Neural crest cell (in vitro differentiated cells): ENCODE data around the gene HERC5. TPM values are rescaled to one million over a fixed set of nuclear protein-coding genes. Genes with fewer than 3 reads are reported as not detected.
"Not testable (repeated sequence)": the region's sequence is repeated elsewhere in the genome, so short reads cannot be mapped to it uniquely, and the experiment has no call there.

ENCODE experiments used
- DNase-seq: peaks from one replicate; pipeline ENCODE4 v3.0.0; 2021; ENCODE audit warnings: low read depth, mixed read lengths, low spot score
- H3K27ac Mint-ChIP-seq: one replicate; pipeline ENCODE4 v1.8.0; 2021; ENCODE audit warnings: mild to moderate bottlenecking, mixed read lengths; ENCODE audit not compliant: unreplicated experiment
- H3K27me3 Mint-ChIP-seq: 2 replicates; pipeline ENCODE4 v1.8.0; 2021; ENCODE audit warnings: low read depth, mild to moderate bottlenecking, mixed read lengths
- H3K36me3 Mint-ChIP-seq: 2 replicates; pipeline ENCODE4 v1.8.0; 2021; ENCODE audit warnings: low read depth, mild to moderate bottlenecking, mixed read lengths
- H3K4me1 Mint-ChIP-seq: 2 replicates; pipeline ENCODE4 v1.8.0; 2021; ENCODE audit warnings: mixed read lengths
- H3K4me3 Mint-ChIP-seq: one replicate; pipeline ENCODE4 v1.8.0; 2021; ENCODE audit warnings: mild to moderate bottlenecking, mixed read lengths
- H3K9me3 Mint-ChIP-seq: 2 replicates; pipeline ENCODE4 v1.8.0; 2021; ENCODE audit warnings: mixed read lengths
- CTCF ChIP-seq: fragments of 200-600 bp; sonication (generic); conservative IDR thresholded peaks from 2 replicates; pipeline ENCODE4 v1.5.0; 2021; ENCODE audit warnings: antibody characterized with exemption, mild to moderate bottlenecking
- total RNA-seq: library from RNA; stranded (reverse); gene quantifications from 2 replicates; pipeline ENCODE4 v1.2.1, GENCODE V29; 2021

The HERC5 gene
- total RNA-seq, 1 donor from 2014 or later, result 1.8 TPM

DNA sequence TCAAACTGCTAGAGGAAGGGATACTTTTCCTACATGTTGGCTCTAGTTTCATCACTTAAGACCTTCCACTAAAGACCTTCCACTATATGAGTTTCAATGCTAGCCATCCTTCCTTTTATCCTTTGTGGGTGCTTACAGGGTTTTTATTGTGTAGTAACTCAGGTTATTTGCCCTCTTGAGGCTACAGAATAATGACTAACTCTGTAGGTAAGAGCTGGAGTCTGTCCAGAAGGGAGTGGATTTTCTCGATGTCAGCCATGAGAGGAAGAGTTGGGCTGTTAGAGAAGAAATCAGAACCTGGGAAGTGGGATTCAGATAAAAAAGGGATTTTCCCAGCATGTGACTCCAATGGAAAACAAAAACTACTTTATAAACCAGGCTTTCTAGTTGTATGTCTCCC, 27.5 kb upstream of the HERC5 start:
- Mint-ChIP-seq H3K27me3 (peaks cover 4% of the 10 kb centered on the region), H3K4me1 (no peaks in the 10 kb centered on the region), H3K27ac (no peak overlapping the region), H3K9me3 (peaks cover 5% of the 10 kb centered on the region), H3K4me3 (no peak overlapping the region), H3K36me3 (peaks cover 3% of the 10 kb centered on the region)
- no peak for DNase-seq
- TF ChIP-seq CTCF, result no peak

DNA sequence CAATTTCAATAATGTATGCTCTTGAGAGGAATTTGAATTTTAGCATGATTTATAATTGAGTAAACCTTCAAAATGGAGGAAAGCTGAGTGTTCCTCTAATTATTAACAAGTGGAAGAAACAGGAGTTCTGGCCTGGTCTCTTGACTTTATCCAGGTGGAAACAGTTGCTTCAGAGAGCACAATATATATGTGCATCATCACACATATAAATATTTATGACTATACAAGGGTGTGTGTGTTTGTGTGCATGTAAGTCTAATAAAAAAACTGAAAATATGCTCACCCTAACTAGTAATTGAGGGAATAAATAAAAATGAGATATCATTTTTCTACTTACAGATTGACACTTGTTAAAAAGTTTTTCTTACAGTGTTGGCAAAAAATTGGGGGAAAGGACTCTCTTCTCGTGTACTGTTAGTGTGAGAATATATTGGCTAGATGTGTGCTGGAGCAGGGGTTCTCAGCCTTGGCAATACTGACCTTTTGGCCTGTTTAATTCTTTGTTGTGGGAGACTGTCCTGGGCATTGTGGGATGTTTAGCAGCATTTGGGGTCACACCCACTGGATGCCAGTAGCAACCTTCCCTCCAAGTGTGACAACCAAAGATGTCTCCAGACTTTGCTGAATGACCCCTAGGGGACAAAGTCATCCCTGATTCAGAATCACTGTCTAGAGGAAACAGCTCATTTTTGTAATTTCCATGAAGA, 20.8 kb upstream of the HERC5 start:
- H3K27ac Mint-ChIP-seq, result no peak overlapping the region
- peaks cover 3% of the 10 kb centered on the region for H3K36me3 Mint-ChIP-seq
- H3K9me3 Mint-ChIP-seq, result peaks cover 6% of the 10 kb centered on the region
- H3K4me3 Mint-ChIP-seq, result no peak overlapping the region
- TF ChIP-seq CTCF, result no peak
- no peaks in the 10 kb centered on the region for H3K27me3 Mint-ChIP-seq
- no peak for DNase-seq
- H3K4me1 Mint-ChIP-seq, result peaks cover 18% of the 10 kb centered on the region

GRCh38 chr4:88437873-88438272, 19.0 kb upstream of the HERC5 start:
- peaks cover 18% of the 10 kb centered on the region for H3K4me1 Mint-ChIP-seq
- not testable (repeated sequence) for H3K27me3 Mint-ChIP-seq, H3K36me3 Mint-ChIP-seq, H3K4me3 Mint-ChIP-seq, DNase-seq, H3K27ac Mint-ChIP-seq
- peaks cover 11% of the 10 kb centered on the region for H3K9me3 Mint-ChIP-seq

DNA sequence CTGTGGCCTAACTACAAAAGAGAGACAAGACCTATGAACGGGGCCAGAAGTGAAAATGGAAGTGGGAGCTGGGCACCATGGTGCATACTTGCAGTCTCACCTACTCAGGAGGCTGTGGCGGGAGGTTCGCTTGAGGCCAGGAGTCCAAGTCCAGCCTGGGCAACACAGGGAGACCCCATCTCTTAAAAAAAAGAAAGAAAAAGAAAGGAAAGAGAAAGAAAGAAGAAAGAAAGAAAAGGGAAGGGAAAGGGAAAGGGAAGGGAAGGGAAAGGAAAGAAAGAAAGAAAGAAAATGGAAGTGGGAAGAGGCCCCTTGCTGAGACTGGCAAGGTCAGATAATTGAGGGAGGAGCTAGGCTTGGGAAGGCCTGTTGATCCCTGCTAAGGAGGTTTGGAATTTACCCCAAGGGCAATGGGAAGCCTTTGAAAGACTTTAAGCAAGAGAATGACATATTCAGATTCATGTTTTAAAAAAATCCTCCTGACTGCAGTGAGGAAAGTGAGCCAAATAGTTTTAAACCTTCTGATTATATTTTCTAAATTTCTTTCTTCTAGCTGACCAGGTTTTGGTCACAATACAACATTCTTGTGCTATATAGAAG, 17.7 kb upstream of the HERC5 start:
- Mint-ChIP-seq H3K36me3 (peaks cover 1% of the 10 kb centered on the region), H3K4me1 (peaks cover 18% of the 10 kb centered on the region), H3K4me3 (no peak overlapping the region), H3K27ac (no peak overlapping the region), H3K27me3 (no peaks in the 10 kb centered on the region), H3K9me3 (peaks cover 7% of the 10 kb centered on the region)
- no peak for TF ChIP-seq CTCF
- DNase-seq, result no peak

DNA sequence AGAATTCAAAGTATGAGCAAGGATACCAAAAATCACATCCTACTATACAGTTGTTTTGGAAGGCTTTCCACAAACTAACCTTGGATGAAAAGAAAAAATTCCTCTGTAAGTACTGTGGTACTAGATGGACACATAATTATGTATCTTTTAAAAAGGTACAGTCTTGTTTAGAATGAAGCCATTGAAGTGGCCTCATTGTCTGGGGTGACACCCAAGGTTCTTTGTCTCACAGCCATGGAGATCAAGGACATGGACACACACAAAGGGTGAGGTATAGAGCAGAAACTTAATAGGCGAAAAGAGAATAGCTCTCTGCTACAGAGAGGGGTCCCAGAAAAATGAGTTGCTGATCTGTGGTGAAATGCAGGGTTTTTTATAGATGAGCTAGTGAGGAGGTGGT, 16.8 kb upstream of the HERC5 start:
- Mint-ChIP-seq H3K4me3 (no peak overlapping the region), H3K36me3 (no peaks in the 10 kb centered on the region), H3K27ac (no peak overlapping the region)

More for the DNA sequence above, 16.8 kb upstream of the HERC5 start:
- no peak for DNase-seq
- Mint-ChIP-seq H3K27me3 (no peaks in the 10 kb centered on the region), H3K9me3 (peaks cover 5% of the 10 kb centered on the region), H3K4me1 (peaks cover 18% of the 10 kb centered on the region)
- TF ChIP-seq CTCF, result no peak
